ENCODE results near the gene SRRM5.
"Not testable (repeated sequence)": the region's sequence is repeated elsewhere in the genome, so short reads cannot be mapped to it uniquely, and the experiment has no call there.

Gene SRRM5

GRCh38 chr19:43640424-43640757, 28.5 kb downstream of the SRRM5 start:
- DNase-seq, result no peak

GRCh38 chr19:43641333-43641732, 29.4 kb downstream of the SRRM5 start:
- no peak for DNase-seq

- DNase-seq, result no peak
Measured at GRCh38 chr19:43642531-43642930, 30.6 kb downstream of the SRRM5 start.

- no peak for DNase-seq
Measured at GRCh38 chr19:43643326-43643725, 31.4 kb downstream of the SRRM5 start.

- DNase-seq, result no peak
Measured at GRCh38 chr19:43644181-43644580, 32.3 kb downstream of the SRRM5 start.

GRCh38 chr19:43648633-43649032, 36.7 kb downstream of the SRRM5 start:
- DNase-seq, result no peak

- no peak for DNase-seq
Measured at GRCh38 chr19:43649514-43649913, 37.6 kb downstream of the SRRM5 start.

- DNase-seq, result not testable (repeated sequence)
Measured at GRCh38 chr19:43650276-43650675, 38.4 kb downstream of the SRRM5 start.

GRCh38 chr19:43651758-43652545, 40.1 kb downstream of the SRRM5 start:
- peak; percentile 36 for DNase-seq

GRCh38 chr19:43652546-43652874, 40.6 kb downstream of the SRRM5 start:
- DNase-seq, result no peak

- DNase-seq, result no peak
Measured at GRCh38 chr19:43656436-43656835, 44.5 kb downstream of the SRRM5 start.

GRCh38 chr19:43658001-43658400, 46.1 kb downstream of the SRRM5 start:
- DNase-seq, result no peak

- DNase-seq, result no peak
Measured at GRCh38 chr19:43658494-43658893, 46.6 kb downstream of the SRRM5 start.

- no peak for DNase-seq
Measured at GRCh38 chr19:43660301-43660970, 48.5 kb downstream of the SRRM5 start.

- DNase-seq, result no peak
Measured at GRCh38 chr19:43660971-43661360, 49.1 kb downstream of the SRRM5 start.

GRCh38 chr19:43662487-43662886, 50.6 kb downstream of the SRRM5 start:
- no peak for DNase-seq

GRCh38 chr19:43664018-43664417, 52.1 kb downstream of the SRRM5 start:
- no peak for DNase-seq
